ENCODE data around the gene ERVH48-1. TPM values are rescaled to one million over a fixed set of nuclear protein-coding genes. Genes with fewer than 3 reads are reported as not detected.
"Not testable (repeated sequence)": the region's sequence is repeated elsewhere in the genome, so short reads cannot be mapped to it uniquely, and the experiment has no call there.

Gene ERVH48-1
- polyA plus RNA-seq, 2 of the 4 experiments (the other 2 are of a cell fraction) = not detected

- ATAC-seq (no peak), DNase-seq (ENCODE audit: low read depth in 1 of 2, low spot score in 1 of 2) (no peak), FAIRE-seq (no peak)
- 93% methylated on average over 21 of the region's 21 CpGs for WGBS (ENCODE audit: missing lambda C conversion rate)
- ChIA-PET CTCF (no interaction called here), POLR2A (no interaction called here)
- H3K4me1 ChIP-seq = peaks cover 15% of the 10 kb centered on the region
- no peak overlapping the region for H3K27ac ChIP-seq
- no peak overlapping the region for H3K4me2 ChIP-seq
- TF ChIP-seq ZSCAN20 (CRISPR knock-in tag; IDR thresholded peaks at IDR 0.05) = no peak
- no peak for TF ChIP-seq GATA3 (IDR thresholded peaks at IDR 0.05; ENCODE audit: borderline replicate concordance)
- H3K9me3 ChIP-seq = no peaks in the 10 kb centered on the region
- no peak overlapping the region for H3K4me3 ChIP-seq
These were observed 12.7 kb upstream of the ERVH48-1 start for GRCh38 chr21:42937960-42938605.

- FAIRE-seq; DNase-seq (ENCODE audit: low read depth in 1 of 2, low spot score in 1 of 2); H3K9me3 ChIP-seq; ATAC-seq; CTCF ChIA-PET; H3K4me3 ChIP-seq; POLR2A ChIA-PET; H3K27ac ChIP-seq; H3K4me2 ChIP-seq: not testable (repeated sequence)
- peaks cover 15% of the 10 kb centered on the region for H3K4me1 ChIP-seq
- WGBS (ENCODE audit: missing lambda C conversion rate) = 73% methylated on average over 15 of the region's 16 CpGs
These were observed 11.9 kb upstream of the ERVH48-1 start for GRCh38 chr21:42937034-42937940.

- ATAC-seq; FAIRE-seq; POLR2A ChIA-PET; H3K4me2 ChIP-seq; DNase-seq (ENCODE audit: low read depth in 1 of 2, low spot score in 1 of 2); H3K4me3 ChIP-seq; H3K9me3 ChIP-seq; H3K27ac ChIP-seq: not testable (repeated sequence)
- CTCF ChIA-PET = interaction anchor here (1.0 kb wide), 1 partner anchor 11 kb away, joined by 3 read pairs; no protein-coding TSS in a partner anchor
- peaks cover 12% of the 10 kb centered on the region for H3K4me1 ChIP-seq
- 87% methylated on average over 5 of the region's 5 CpGs for WGBS (ENCODE audit: missing lambda C conversion rate)
These were observed 10.9 kb upstream of the ERVH48-1 start for GRCh38 chr21:42936360-42936759.

- POLR2A ChIA-PET; FAIRE-seq; CTCF ChIA-PET; H3K4me2 ChIP-seq; H3K9me3 ChIP-seq; H3K4me3 ChIP-seq; DNase-seq (ENCODE audit: low read depth in 1 of 2, low spot score in 1 of 2); ATAC-seq; H3K4me1 ChIP-seq; H3K27ac ChIP-seq: not testable (repeated sequence)
- 95% methylated on average over 10 of the region's 12 CpGs for WGBS (ENCODE audit: missing lambda C conversion rate)
These were observed 8.5 kb upstream of the ERVH48-1 start for GRCh38 chr21:42933973-42934372.

- FAIRE-seq, POLR2A ChIA-PET: not testable (repeated sequence)
- 79% methylated on average over 8 of the region's 9 CpGs for WGBS (ENCODE audit: missing lambda C conversion rate)
These were observed 7.9 kb upstream of the ERVH48-1 start for GRCh38 chr21:42933137-42933970.

GRCh38 chr21:42932378-42933136, 7.1 kb upstream of the ERVH48-1 start:
- CTCF ChIA-PET; H3K4me1 ChIP-seq; ATAC-seq; H3K4me2 ChIP-seq; FAIRE-seq; DNase-seq (ENCODE audit: low read depth in 1 of 2, low spot score in 1 of 2); H3K27ac ChIP-seq; POLR2A ChIA-PET; H3K9me3 ChIP-seq; H3K4me3 ChIP-seq: not testable (repeated sequence)
- 97% methylated on average over 6 of the region's 16 CpGs for WGBS (ENCODE audit: missing lambda C conversion rate)

More at GRCh38 chr21:42933137-42933970, 7.9 kb upstream of the ERVH48-1 start:
- H3K4me1 ChIP-seq; H3K4me2 ChIP-seq; H3K9me3 ChIP-seq; H3K27ac ChIP-seq; ATAC-seq; H3K4me3 ChIP-seq; CTCF ChIA-PET; DNase-seq (ENCODE audit: low read depth in 1 of 2, low spot score in 1 of 2): not testable (repeated sequence)
